ENCODE data around the gene TXNDC9.

DNA sequence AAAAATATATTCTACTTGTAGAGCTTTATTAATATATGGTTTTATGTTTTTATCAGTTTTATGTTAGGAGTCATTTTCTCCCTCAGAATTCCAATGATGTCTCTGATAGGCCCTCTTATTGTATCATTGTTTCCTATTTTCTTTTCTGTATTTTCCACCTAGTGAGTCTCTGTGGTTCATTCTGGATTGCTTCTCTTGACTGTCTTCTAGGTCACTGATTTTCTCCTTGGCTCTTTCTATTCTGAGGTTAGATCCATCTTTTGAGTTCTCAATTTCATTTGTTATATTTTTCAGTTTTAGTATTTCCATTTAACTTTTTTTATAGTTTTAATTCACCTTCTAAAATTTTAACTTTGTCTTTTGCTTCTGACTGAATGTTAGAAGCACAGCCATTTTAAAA lies 38.6 kb upstream of the TXNDC9 start:
- TF ChIP-seq, protein P1, sequence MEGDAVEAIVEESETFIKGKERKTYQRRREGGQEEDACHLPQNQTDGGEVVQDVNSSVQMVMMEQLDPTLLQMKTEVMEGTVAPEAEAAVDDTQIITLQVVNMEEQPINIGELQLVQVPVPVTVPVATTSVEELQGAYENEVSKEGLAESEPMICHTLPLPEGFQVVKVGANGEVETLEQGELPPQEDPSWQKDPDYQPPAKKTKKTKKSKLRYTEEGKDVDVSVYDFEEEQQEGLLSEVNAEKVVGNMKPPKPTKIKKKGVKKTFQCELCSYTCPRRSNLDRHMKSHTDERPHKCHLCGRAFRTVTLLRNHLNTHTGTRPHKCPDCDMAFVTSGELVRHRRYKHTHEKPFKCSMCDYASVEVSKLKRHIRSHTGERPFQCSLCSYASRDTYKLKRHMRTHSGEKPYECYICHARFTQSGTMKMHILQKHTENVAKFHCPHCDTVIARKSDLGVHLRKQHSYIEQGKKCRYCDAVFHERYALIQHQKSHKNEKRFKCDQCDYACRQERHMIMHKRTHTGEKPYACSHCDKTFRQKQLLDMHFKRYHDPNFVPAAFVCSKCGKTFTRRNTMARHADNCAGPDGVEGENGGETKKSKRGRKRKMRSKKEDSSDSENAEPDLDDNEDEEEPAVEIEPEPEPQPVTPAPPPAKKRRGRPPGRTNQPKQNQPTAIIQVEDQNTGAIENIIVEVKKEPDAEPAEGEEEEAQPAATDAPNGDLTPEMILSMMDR (conservative IDR thresholded peaks at IDR 0.05; ENCODE audit: low read length) = no peak
- no peak for TF ChIP-seq EZH2phosphoT487 (IDR thresholded peaks at IDR 0.05; ENCODE audit: borderline replicate concordance)

All from Loucy (cell line).